Heart left ventricle (tissue), 16 donors: ENCODE measurements around the gene TMEM132A. TPM values are rescaled to one million over a fixed set of nuclear protein-coding genes. Genes with fewer than 3 reads are reported as not detected.

ENCODE experiments used
- ATAC-seq, 4 donors: fragments of 200-7000 bp; cut with Tn5 transposase; one replicate each; pipeline ENCODE4 v1.9.1; 2020 to 2022; ENCODE audit warnings: moderate library complexity in 4 of 4, mild to moderate bottlenecking in 3 of 4, moderate number of reproducible peaks in 1 of 4
- DNase-seq, 5 donors: peaks; one replicate each; pipeline ENCODE4 v3.0.0-alpha.2; 2020
- H3K27ac ChIP-seq, 12 donors: fragments of 200-600 bp; sonication (generic) in 4 of 12; one replicate each; pipeline versions ENCODE4 v1.5.0 to v1.8.0; 2016 to 2022; ENCODE audit warnings: mild to moderate bottlenecking in 2 of 12
- H3K27me3 ChIP-seq, 9 donors: fragments of 200-600 bp; sonication (generic) in 2 of 9; one replicate each; pipeline versions ENCODE4 v1.5.1 to v1.8.0; 2016 to 2022; ENCODE audit warnings: mild to moderate bottlenecking in 3 of 9
- H3K36me3 ChIP-seq, 9 donors: fragments of 200-600 bp; sonication (generic) in 2 of 9; one replicate each; pipeline versions ENCODE4 v1.5.0 to v1.8.0; 2018 to 2022; ENCODE audit warnings: mild to moderate bottlenecking in 2 of 9
- H3K4me1 ChIP-seq, 12 donors: fragments of 200-600 bp; sonication (generic) in 4 of 12; one replicate each; pipeline versions ENCODE4 v1.5.0 to v1.8.0; 2016 to 2022; ENCODE audit warnings: mild to moderate bottlenecking in 3 of 12
- H3K4me3 ChIP-seq, 12 donors: fragments of 200-600 bp; sonication (generic) in 4 of 12; one replicate each; pipeline versions ENCODE4 v1.5.0 to v1.8.0; 2017 to 2022; ENCODE audit warnings: mild to moderate bottlenecking in 9 of 12, moderate library complexity in 4 of 12
- H3K9me3 ChIP-seq, 12 donors: fragments of 200-600 bp; sonication (generic) in 4 of 12; one replicate each; pipeline versions ENCODE4 v1.5.0 to v1.8.0; 2016 to 2022; ENCODE audit warnings: mild to moderate bottlenecking in 1 of 12
- CTCF ChIP-seq, 12 donors: fragments of 200-600 bp; sonication (generic) in 4 of 12; IDR thresholded peaks; one replicate each; pipeline versions ENCODE4 v1.5.0 to v1.8.0; 2018 to 2022; ENCODE audit warnings: antibody characterized with exemption in 12 of 12, mild to moderate bottlenecking in 5 of 12
- POLR2A ChIP-seq, 2 donors: fragments of 450-650 bp; IDR thresholded peaks; one replicate each; pipeline ENCODE4 v1.6.1; 2017; ENCODE audit warnings: antibody characterized with exemption in 2 of 2, mild to moderate bottlenecking in 2 of 2, moderate library complexity in 2 of 2
- WGBS, 4 donors: extraction: QIAGEN DNeasy Blood & Tissue Kit in 2 of 4; methylation state at CpG; one replicate each; pipeline versions ENCODE4 v1.1.5 to v1.1.7; 2013 to 2018; 5-methylcytosine and 5-hydroxymethylcytosine counted together
- intact Hi-C, 10 donors: fragments of 100-400 bp; cut with DNase I; formaldehyde crosslinking; loops; one replicate each; pipeline versions ENCODE4 v1.11.1 to v1.14.2; 2022
- polyA plus RNA-seq, 2 donors: library from polyadenylated mRNA; stranded (reverse); fragments of 200-250 nt; gene quantifications; one replicate each; pipeline ENCODE4 v1.2.3, GENCODE V29; 2013
- total RNA-seq, 9 donors: library from RNA; depleted of rRNA in 2 of 9; stranded (reverse); fragments of >200 nt in 2 of 9; fragmentation: NEBNext Ultra II Directional in 3 of 9; extraction: Animal tissue kit (Norgen Biotek cat#: 25700) in 3 of 9; gene quantifications; one replicate each; pipeline versions ENCODE4 v1.1.0 to v1.2.4, GENCODE V29; 2016 to 2023
- donor health status: ischemic (EF 13 %, LVEDD 7.1; RV severe dilation, severe dysfunction).
- donor health status: healthy with polysubstance abuse.
- donor health status: DM: no; HTN: yes; CAD: no.
- donor health status: DM: no; HTN: no; CAD: no.
- donor health status: ischemic (EF 25% LVEDD 6.9; RV normal size, moderate dysfunction).
- donor health status: ischemic (EF 25% LVEDD 5.7; RV mildly dilated, moderate dysfunction).
- donor health status: healthy.
- donor health status: DM: yes; HTN: yes; CAD: no.
- donor health status: ischemic (EF 35%, LVEDD 5.7; RV mildly dilated, moderate dysfunction).
- donor health status: nonischemic (EF 11% LVEDD 7.7; RV severe dilation, severe dysfunction).
- donor health status: DM: yes; HTN: yes; CAD: no.
- donor health status: PGD.
- donor health status: ischemic (EF 29% LVEDD 5.4; RV normal size, mild dysfunction).
- donor health status: nonischemic (EF 23%, LVEDD 6.1; RV moderate dilation, normal function).

The TMEM132A gene
- total and polyA plus RNA-seq, 11 donors: 3.1 to 16.1 (median 8.5) TPM

- no peak for ATAC-seq
- WGBS, 4 donors: 84 to 93% (median 89%) methylated on average over 5 of the region's 5 CpGs
- DNase-seq: no peak
- TF ChIP-seq POLR2A (IDR thresholded peaks at IDR 0.05): no peak
- no peak for TF ChIP-seq CTCF (IDR thresholded peaks at IDR 0.05)
- intact Hi-C loops: no loop called here
- no peak overlapping the region for H3K4me3 ChIP-seq
- H3K4me1 ChIP-seq: peaks cover 0 to 62% (median 17%) of the 10 kb centered on the region in 12 donors
- no peak overlapping the region for H3K27ac ChIP-seq
- peaks cover 0 to 41% (median 5%) of the 10 kb centered on the region in 9 donors for H3K36me3 ChIP-seq
- H3K9me3 ChIP-seq: no peaks in the 10 kb centered on the region
- H3K27me3 ChIP-seq: peaks cover 0 to 5% (median 0%) of the 10 kb centered on the region in 9 donors
These were observed 24.0 kb downstream of the TMEM132A start for GRCh38 chr11:60948250-60948649.

- Histone ChIP-seq H3K4me1 (peaks cover 0 to 79% (median 15%) of the 10 kb centered on the region in 12 donors), H3K4me3 (peak overlapping the region in 11 of 12 donors; percentile 45 to 77 (median 58)), H3K36me3 (peaks cover 0 to 23% (median 5%) of the 10 kb centered on the region in 9 donors), H3K27ac (peak overlapping the region in 5 of 12 donors; percentile 78 to 88 (median 85)), H3K27me3 (peaks cover 0 to 5% (median 0%) of the 10 kb centered on the region in 9 donors), H3K9me3 (no peaks in the 10 kb centered on the region)
- intact Hi-C loops: loop anchor here in 3 of 10 donors (2.0 to 5.0 kb wide), 4 partner anchors 33 to 118 kb away; partner anchors contain the start of gene TMEM109 (in 2 of the 3)
- ATAC-seq (peak in 1 of 4 donors; percentile 9), DNase-seq (no peak)
- 59 to 73% (median 66%) methylated on average over 6 of the region's 6 CpGs for WGBS, 4 donors
- no peak for TF ChIP-seq CTCF (IDR thresholded peaks at IDR 0.05)
- no peak for TF ChIP-seq POLR2A (IDR thresholded peaks at IDR 0.05)
These were observed 25.8 kb downstream of the TMEM132A start for GRCh38 chr11:60950024-60950423.

GRCh38 chr11:60950933-60951605 is 26.8 kb downstream of the TMEM132A start:
- TF ChIP-seq POLR2A (IDR thresholded peaks at IDR 0.05) (no peak), CTCF (IDR thresholded peaks at IDR 0.05) (no peak)
- Histone ChIP-seq H3K27ac (peak overlapping the region; percentile 67 to 96 (median 87)), H3K36me3 (peaks cover 0 to 13% (median 0%) of the 10 kb centered on the region in 9 donors), H3K4me3 (peak overlapping the region; percentile 45 to 77 (median 58)), H3K9me3 (no peaks in the 10 kb centered on the region), H3K4me1 (peaks cover 0 to 73% (median 15%) of the 10 kb centered on the region in 12 donors), H3K27me3 (peaks cover 0 to 5% (median 0%) of the 10 kb centered on the region in 9 donors)
- DNase-seq (peak in 1 of 5 donors; percentile 51), ATAC-seq (peak in 1 of 4 donors; percentile 12)
- intact Hi-C loops: loop anchor here in 3 of 10 donors (2.0 to 5.0 kb wide), 4 partner anchors 34 to 119 kb away; partner anchors contain the start of gene TMEM109 (in 2 of the 3)
- 7 to 18% (median 11%) methylated on average over 32 to 86 of the region's 86 CpGs for WGBS, 4 donors

DNA sequence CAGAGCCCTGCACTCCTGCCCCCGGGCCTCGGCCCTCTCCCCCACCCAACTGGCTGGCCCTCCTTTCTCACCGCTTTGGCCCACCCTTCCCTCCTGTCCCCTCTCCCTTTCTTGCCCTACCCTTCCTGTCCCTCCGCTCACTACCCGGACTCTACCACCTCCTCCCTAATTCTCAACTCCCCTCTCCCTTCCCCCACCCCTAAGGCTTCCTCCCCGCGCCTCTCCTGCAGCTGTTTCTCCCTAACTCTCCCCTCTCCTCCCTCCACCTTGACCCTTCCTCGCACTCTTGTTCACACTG is 27.3 kb downstream of the TMEM132A start:
- Histone ChIP-seq H3K36me3 (peaks cover 0 to 8% (median 0%) of the 10 kb centered on the region in 9 donors), H3K4me1 (peaks cover 0 to 70% (median 15%) of the 10 kb centered on the region in 12 donors), H3K27me3 (peaks cover 0 to 5% (median 0%) of the 10 kb centered on the region in 9 donors), H3K9me3 (no peaks in the 10 kb centered on the region), H3K27ac (peak overlapping the region; percentile 67 to 96 (median 87)), H3K4me3 (peak overlapping the region; percentile 45 to 77 (median 58))
- no peak for TF ChIP-seq CTCF (IDR thresholded peaks at IDR 0.05)
- TF ChIP-seq POLR2A (IDR thresholded peaks at IDR 0.05): no peak
- WGBS, 4 donors: 5 to 7% (median 5%) methylated on average over 8 of the region's 8 CpGs
- DNase-seq (no peak), ATAC-seq (peak; percentile 11 to 51 (median 41))
- intact Hi-C loops: loop anchor here in 3 of 10 donors (2.0 to 5.0 kb wide), 4 partner anchors 34 to 119 kb away; partner anchors contain the start of gene TMEM109 (in 2 of the 3)
